HL-60 (cell line): ENCODE results near the gene PRSS33.

Source experiments
- DNase-seq, 2 experiments: peaks; one replicate each; pipeline ENCODE4 v3.0.0-alpha.2; 2010 to 2020; ENCODE audit warnings: low read depth in 1 of 2, low spot score in 1 of 2
- H3K27ac ChIP-seq: fragments of 250-450 bp; sonication (Bioruptor Pico); replicated peaks from 2 replicates; pipeline ENCODE4 v1.5.1; 2020; ENCODE audit warnings: mild to moderate bottlenecking, moderate library complexity
- H3K27me3 ChIP-seq: fragments of 250-450 bp; sonication (Bioruptor Pico); 2 replicates; pipeline ENCODE4 v1.5.1; 2021; ENCODE audit warnings: mild to moderate bottlenecking, moderate library complexity; ENCODE audit not compliant: insufficient read depth, poor library complexity, severe bottlenecking
- H3K4me3 ChIP-seq: replicated peaks from 2 replicates; pipeline ENCODE4 v1.5.1; 2011; ENCODE audit warnings: mild to moderate bottlenecking, control low read depth, low read length; ENCODE audit not compliant: insufficient read depth
- CTCF ChIP-seq: IDR thresholded peaks from one replicate; pipeline ENCODE4 v1.5.1; 2011; ENCODE audit warnings: low read length, control low read depth, inconsistent platforms; ENCODE audit not compliant: insufficient read depth
- GABPA ChIP-seq: IDR thresholded peaks from 2 replicates; pipeline ENCODE4 v1.6.1; 2012; ENCODE audit warnings: low read depth
- POLR2AphosphoS5 ChIP-seq: IDR thresholded peaks from 2 replicates; pipeline ENCODE4 v1.6.1; 2012; ENCODE audit warnings: low read depth
- REST ChIP-seq: IDR thresholded peaks from 2 replicates; pipeline ENCODE4 v1.6.1; 2012; ENCODE audit warnings: low read depth; ENCODE audit not compliant: insufficient replicate concordance
- SPI1 ChIP-seq: IDR thresholded peaks from 2 replicates; pipeline ENCODE4 v1.6.1; 2012; ENCODE audit warnings: low read depth, mild to moderate bottlenecking, borderline replicate concordance

PRSS33 gene

GRCh38 chr16:2798723-2799204 is 11.4 kb upstream of the PRSS33 start:
- no peak overlapping the region for H3K27ac ChIP-seq
- TF ChIP-seq CTCF (no peak), GABPA (no peak), POLR2AphosphoS5 (no peak), REST (no peak), SPI1 (no peak)
- H3K27me3 ChIP-seq: no peaks in the 10 kb centered on the region
- no peak overlapping the region for H3K4me3 ChIP-seq
- DNase-seq: no peak

- peaks cover 1% of the 10 kb centered on the region for H3K27me3 ChIP-seq
- no peak for TF ChIP-seq CTCF
- no peak for TF ChIP-seq GABPA
- TF ChIP-seq SPI1: no peak; the same call in 1 of the 2 replicates
- no peak for TF ChIP-seq REST
- TF ChIP-seq POLR2AphosphoS5: no peak
- no peak overlapping the region for H3K4me3 ChIP-seq
- H3K27ac ChIP-seq: peak overlapping the region; percentile 19
- DNase-seq: no peak
These were observed 8.2 kb upstream of the PRSS33 start for GRCh38 chr16:2795395-2796143.

GRCh38 chr16:2792940-2793339 is 5.6 kb upstream of the PRSS33 start:
- TF ChIP-seq REST (no peak), CTCF (no peak), POLR2AphosphoS5 (no peak), SPI1 (no peak), GABPA (no peak)
- no peak overlapping the region for H3K27ac ChIP-seq
- H3K27me3 ChIP-seq: peaks cover 5% of the 10 kb centered on the region
- no peak overlapping the region for H3K4me3 ChIP-seq
- no peak for DNase-seq
